ENCODE data around the gene ACTR3C.

DNA sequence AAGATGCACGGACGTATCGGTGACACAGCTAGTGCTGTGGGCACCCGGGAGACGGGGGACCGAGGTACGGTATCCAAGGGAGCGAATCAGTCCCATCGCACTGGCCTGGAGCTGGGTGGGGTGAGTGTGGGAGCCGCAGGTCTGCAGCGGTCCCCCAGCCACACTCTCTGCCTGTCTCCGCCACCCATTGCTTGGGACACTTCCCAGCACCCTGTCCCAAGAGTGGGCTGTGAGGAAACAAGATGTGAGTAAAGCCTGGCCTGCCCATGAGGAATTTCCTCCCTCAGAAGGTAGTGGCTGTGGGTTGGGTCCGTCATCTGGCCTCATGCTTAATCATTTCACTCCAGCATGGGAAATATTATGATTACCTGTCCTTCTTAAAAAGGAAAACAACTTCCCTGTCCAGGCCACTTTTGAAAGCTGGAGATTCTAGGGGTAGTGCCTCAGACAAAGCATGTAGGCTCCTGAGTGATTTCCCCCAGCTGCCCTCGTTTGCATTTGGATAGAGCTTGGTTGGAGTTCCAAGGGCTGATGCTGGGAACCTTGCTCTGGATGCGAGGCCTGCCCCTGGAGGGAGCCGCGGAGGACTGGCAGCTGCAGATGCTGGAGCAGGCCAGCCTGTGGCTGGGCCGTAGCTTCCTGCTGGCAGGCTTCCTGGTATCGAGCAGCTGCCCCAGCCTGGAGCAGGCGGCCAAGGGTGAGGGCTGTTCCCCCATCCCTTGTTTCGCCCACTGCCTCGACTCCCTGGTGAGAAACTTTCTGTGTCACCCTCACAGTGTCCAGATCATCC lies 6.2 kb upstream of the ACTR3C start:
- TF ChIP-seq POLR2A (IDR thresholded peaks at IDR 0.05; ENCODE audit: low read depth, low read length) (no peak), POLR2AphosphoS5 (IDR thresholded peaks at IDR 0.05; ENCODE audit: low read depth, low read length) (no peak)

Measured in GM12892 (cell line).